Nephron (organoid): ENCODE data around the gene OXGR1.

Source experiments
- H3K27ac Mint-ChIP-seq, 3 experiments: 2 replicates each; pipeline ENCODE4 v1.8.0; 2020; ENCODE audit warnings: mixed read lengths in 3 of 3, mild to moderate bottlenecking in 2 of 3, moderate library complexity in 1 of 3
- H3K27me3 Mint-ChIP-seq: 2 replicates; pipeline ENCODE4 v1.8.0; 2021; ENCODE audit warnings: low read depth, mild to moderate bottlenecking, moderate library complexity, mixed read lengths
- H3K36me3 Mint-ChIP-seq: 2 replicates; pipeline ENCODE4 v1.8.0; 2020; ENCODE audit warnings: low read depth, mixed read lengths
- H3K4me1 Mint-ChIP-seq: 2 replicates; pipeline ENCODE4 v1.8.0; 2020; ENCODE audit warnings: mixed read lengths
- H3K4me3 Mint-ChIP-seq, 3 experiments: 2 replicates each; pipeline ENCODE4 v1.8.0; 2020; ENCODE audit warnings: mild to moderate bottlenecking in 3 of 3, mixed read lengths in 3 of 3, moderate library complexity in 2 of 3
- H3K9me3 Mint-ChIP-seq: 2 replicates; pipeline ENCODE4 v1.8.0; 2020; ENCODE audit warnings: mixed read lengths
- CTCF ChIP-seq, 3 experiments: fragments of 200-600 bp; sonication (generic); IDR thresholded peaks; one replicate each; pipeline ENCODE4 v1.5.0; 2021; ENCODE audit warnings: antibody characterized with exemption in 3 of 3; ENCODE audit not compliant: unreplicated experiment in 3 of 3

Gene OXGR1

GRCh38 chr13:97003071-97003470, 8.8 kb upstream of the OXGR1 start:
- Mint-ChIP-seq H3K27me3 (peaks cover 4% of the 10 kb centered on the region), H3K4me1 (no peaks in the 10 kb centered on the region), H3K27ac (no peak overlapping the region), H3K9me3 (no peaks in the 10 kb centered on the region), H3K4me3 (no peak overlapping the region), H3K36me3 (no peaks in the 10 kb centered on the region)
- no peak for TF ChIP-seq CTCF (IDR thresholded peaks at IDR 0.05; ENCODE audit: unreplicated experiment in 3 of 3)

- H3K27ac Mint-ChIP-seq = no peak overlapping the region
- H3K36me3 Mint-ChIP-seq = no peaks in the 10 kb centered on the region
- no peaks in the 10 kb centered on the region for H3K9me3 Mint-ChIP-seq
- H3K4me1 Mint-ChIP-seq = no peaks in the 10 kb centered on the region
- TF ChIP-seq CTCF (IDR thresholded peaks at IDR 0.05; ENCODE audit: unreplicated experiment in 3 of 3) = no peak
- H3K4me3 Mint-ChIP-seq = no peak overlapping the region
- H3K27me3 Mint-ChIP-seq = peaks cover 4% of the 10 kb centered on the region
These were observed 8.3 kb upstream of the OXGR1 start for GRCh38 chr13:97002581-97002980.

- Mint-ChIP-seq H3K9me3 (no peaks in the 10 kb centered on the region), H3K36me3 (no peaks in the 10 kb centered on the region), H3K4me3 (no peak overlapping the region), H3K4me1 (no peaks in the 10 kb centered on the region), H3K27me3 (peaks cover 13% of the 10 kb centered on the region), H3K27ac (no peak overlapping the region)
- TF ChIP-seq CTCF (IDR thresholded peaks at IDR 0.05; ENCODE audit: unreplicated experiment in 3 of 3) = no peak
These were observed 7.4 kb upstream of the OXGR1 start for GRCh38 chr13:97001636-97002035.

- Mint-ChIP-seq H3K4me3 (no peak overlapping the region), H3K27ac (no peak overlapping the region), H3K27me3 (peaks cover 21% of the 10 kb centered on the region), H3K4me1 (no peaks in the 10 kb centered on the region), H3K36me3 (no peaks in the 10 kb centered on the region), H3K9me3 (no peaks in the 10 kb centered on the region)
- no peak for TF ChIP-seq CTCF (IDR thresholded peaks at IDR 0.05; ENCODE audit: unreplicated experiment in 3 of 3)
These were observed 6.1 kb upstream of the OXGR1 start for GRCh38 chr13:97000295-97000925.

GRCh38 chr13:96999091-96999490, 4.8 kb upstream of the OXGR1 start:
- peaks cover 33% of the 10 kb centered on the region for H3K27me3 Mint-ChIP-seq
- H3K27ac Mint-ChIP-seq = no peak overlapping the region
- H3K36me3 Mint-ChIP-seq = no peaks in the 10 kb centered on the region
- TF ChIP-seq CTCF (IDR thresholded peaks at IDR 0.05; ENCODE audit: unreplicated experiment in 3 of 3) = no peak
- no peaks in the 10 kb centered on the region for H3K9me3 Mint-ChIP-seq
- H3K4me1 Mint-ChIP-seq = peaks cover 6% of the 10 kb centered on the region
- no peak overlapping the region for H3K4me3 Mint-ChIP-seq

- no peak for TF ChIP-seq CTCF (IDR thresholded peaks at IDR 0.05; ENCODE audit: unreplicated experiment in 3 of 3)
- no peaks in the 10 kb centered on the region for H3K9me3 Mint-ChIP-seq
- no peak overlapping the region for H3K27ac Mint-ChIP-seq
- peaks cover 44% of the 10 kb centered on the region for H3K27me3 Mint-ChIP-seq
- no peaks in the 10 kb centered on the region for H3K36me3 Mint-ChIP-seq
- H3K4me1 Mint-ChIP-seq = peaks cover 12% of the 10 kb centered on the region
- H3K4me3 Mint-ChIP-seq = no peak overlapping the region
These were observed 3.8 kb upstream of the OXGR1 start for GRCh38 chr13:96998051-96998450.
